GM12891 (cell line): Measurements from ENCODE around the gene CSNK2B.

Experiments used
- POLR2A ChIP-seq: IDR thresholded peaks from 2 replicates; pipeline ENCODE4 v1.6.1; 2011; ENCODE audit warnings: low read depth, low read length, control low read depth
- POLR2AphosphoS5 ChIP-seq: IDR thresholded peaks from 2 replicates; pipeline ENCODE4 v1.6.1; 2011; ENCODE audit warnings: low read depth, low read length, control low read depth

DNA sequence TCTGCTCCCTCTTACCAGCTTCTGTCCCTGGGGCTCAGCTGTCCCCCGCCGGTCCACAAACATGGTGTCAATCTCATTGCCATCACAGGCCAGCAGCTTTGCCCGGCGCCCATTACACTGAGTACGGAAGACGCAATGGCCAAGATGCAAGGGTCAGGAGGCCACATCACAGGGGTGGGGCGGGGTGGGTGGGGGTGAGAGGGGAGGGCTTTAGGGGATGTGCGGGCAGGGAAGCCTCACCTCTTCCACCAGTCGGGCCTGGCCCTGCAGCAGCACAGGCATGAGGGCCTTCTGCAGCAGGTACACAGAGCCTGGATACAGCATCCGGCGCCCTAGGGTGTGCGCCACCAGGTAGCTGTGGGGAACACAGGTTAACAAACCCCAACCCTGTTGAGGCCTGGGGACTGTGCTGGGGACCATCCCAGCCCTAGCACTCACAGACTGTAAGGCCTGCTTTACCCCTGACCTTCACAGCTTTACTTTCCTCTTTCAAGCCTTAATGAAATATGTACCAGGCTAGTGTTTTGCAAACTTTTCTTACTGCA, 25.8 kb downstream of the CSNK2B start:
- TF ChIP-seq POLR2A, result no peak
- no peak for TF ChIP-seq POLR2AphosphoS5
